GM23338 (cell line): ENCODE measurements around the gene DNAAF5. TPM values are rescaled to one million over a fixed set of nuclear protein-coding genes. Genes with fewer than 3 reads are reported as not detected.

Experiments used
- ATAC-seq: fragments of 200-7000 bp; cut with Tn5 transposase; 3 replicates; pipeline ENCODE4 v1.9.1; 2020
- DNase-seq: peaks from one replicate; pipeline ENCODE4 v3.0.0-alpha.2; 2015; ENCODE audit warnings: low spot score
- H2AFZ ChIP-seq: fragments of 200-600 bp; sonication (generic); 2 replicates; pipeline ENCODE4 v1.8.0; 2016; ENCODE audit warnings: antibody characterized with exemption, mild to moderate bottlenecking, moderate library complexity
- H3F3A ChIP-seq: fragments of 200-600 bp; sonication (generic); replicated peaks from 2 replicates; pipeline ENCODE4 v1.8.0; 2017; ENCODE audit warnings: antibody characterized with exemption, mixed run types, low read depth
- H3K27ac ChIP-seq: fragments of 200-600 bp; sonication (generic); 2 replicates; pipeline ENCODE4 v1.6.1; 2016; ENCODE audit warnings: low read depth
- H3K27me3 ChIP-seq: fragments of 200-600 bp; sonication (generic); 2 replicates; pipeline ENCODE4 v1.8.0; 2016; ENCODE audit warnings: mild to moderate bottlenecking, mixed run types, moderate library complexity; ENCODE audit not compliant: insufficient read depth
- H3K36me3 ChIP-seq: fragments of 200-600 bp; sonication (generic); 2 replicates; pipeline ENCODE4 v1.8.0; 2016; ENCODE audit warnings: mild to moderate bottlenecking; ENCODE audit not compliant: insufficient read depth
- H3K4me1 ChIP-seq: fragments of 200-600 bp; sonication (generic); 2 replicates; pipeline ENCODE4 v1.8.0; 2016; ENCODE audit warnings: mild to moderate bottlenecking, moderate library complexity; ENCODE audit not compliant: insufficient read depth
- H3K4me2 ChIP-seq: fragments of 200-600 bp; sonication (generic); 2 replicates; pipeline ENCODE4 v1.7.1; 2017; ENCODE audit warnings: mixed run types
- H3K4me3 ChIP-seq: fragments of 200-600 bp; sonication (generic); 2 replicates; pipeline ENCODE4 v1.6.1; 2016; ENCODE audit warnings: mixed run types
- H3K79me2 ChIP-seq: fragments of 200-600 bp; sonication (generic); replicated peaks from 2 replicates; pipeline ENCODE4 v1.8.0; 2017; ENCODE audit warnings: mild to moderate bottlenecking; ENCODE audit not compliant: insufficient read depth
- H3K9me2 ChIP-seq: fragments of 200-600 bp; sonication (generic); 2 replicates; pipeline ENCODE4 v1.8.0; 2017; ENCODE audit not compliant: insufficient read depth
- H4K20me1 ChIP-seq: fragments of 200-600 bp; sonication (generic); replicated peaks from 2 replicates; pipeline ENCODE4 v1.8.0; 2017; ENCODE audit warnings: mild to moderate bottlenecking; ENCODE audit not compliant: insufficient read depth
- H3K27ac Mint-ChIP-seq: 2 replicates; pipeline ENCODE4 v1.8.0; 2020; ENCODE audit warnings: inconsistent platforms, mild to moderate bottlenecking, moderate library complexity, mixed read lengths
- H3K27me3 Mint-ChIP-seq: 3 replicates; pipeline ENCODE4 v1.8.0; 2022; ENCODE audit warnings: low read depth, mild to moderate bottlenecking, moderate library complexity, mixed read lengths, inconsistent platforms; ENCODE audit not compliant: insufficient read depth, poor library complexity
- H3K36me3 Mint-ChIP-seq: 3 replicates; pipeline ENCODE4 v1.8.0; 2021; ENCODE audit warnings: low read depth, mild to moderate bottlenecking, inconsistent platforms, moderate library complexity, mixed read lengths
- H3K4me1 Mint-ChIP-seq: 3 replicates; pipeline ENCODE4 v1.8.0; 2020; ENCODE audit warnings: mild to moderate bottlenecking, inconsistent platforms, mixed read lengths
- H3K4me3 Mint-ChIP-seq: 3 replicates; pipeline ENCODE4 v1.8.0; 2021; ENCODE audit warnings: moderate library complexity, mild to moderate bottlenecking, inconsistent platforms, mixed read lengths
- H3K9me3 Mint-ChIP-seq: 3 replicates; pipeline ENCODE4 v1.8.0; 2020; ENCODE audit warnings: moderate library complexity, mild to moderate bottlenecking, inconsistent platforms, mixed read lengths
- CTCF ChIP-seq, 2 experiments: fragments of 200-600 bp in 1 of 2; sonication (generic) in 1 of 2; conservative IDR thresholded peaks; 2 replicates each; pipeline versions ENCODE4 v1.5.1 to v1.6.1; 2016 to 2017; ENCODE audit warnings: antibody characterized with exemption in 2 of 2, low read depth in 2 of 2, mild to moderate bottlenecking in 2 of 2, moderate library complexity in 1 of 2
- ETS1 ChIP-seq: IDR thresholded peaks from 2 replicates; pipeline ENCODE4 v1.6.1; 2016; ENCODE audit warnings: antibody characterized with exemption
- EZH2 ChIP-seq: fragments of 200-600 bp; sonication (generic); IDR thresholded peaks from one replicate; pipeline ENCODE4 v1.8.0; 2017; ENCODE audit warnings: antibody characterized with exemption, mild to moderate bottlenecking, low read depth; ENCODE audit not compliant: unreplicated experiment
- EZH2phosphoT487 ChIP-seq: fragments of 200-600 bp; sonication (generic); IDR thresholded peaks from one replicate; pipeline ENCODE4 v1.8.1; 2018; ENCODE audit warnings: antibody characterized with exemption; ENCODE audit not compliant: unreplicated experiment
- JUNB ChIP-seq: IDR thresholded peaks from one replicate; pipeline ENCODE4 v1.6.1; 2016; ENCODE audit warnings: antibody characterized with exemption; ENCODE audit not compliant: unreplicated experiment
- POLR2AphosphoS5 ChIP-seq: IDR thresholded peaks from 2 replicates; pipeline ENCODE4 v1.6.1; 2016; ENCODE audit warnings: antibody characterized with exemption, low read depth
- REST ChIP-seq: IDR thresholded peaks from one replicate; pipeline ENCODE4 v1.6.1; 2018; ENCODE audit warnings: antibody characterized with exemption; ENCODE audit not compliant: unreplicated experiment
- ZNF114 ChIP-seq: fragments of 250-450 bp; sonication (Bioruptor Pico); IDR thresholded peaks from 2 replicates; pipeline ENCODE4 v1.5.0; 2020; ENCODE audit warnings: mild to moderate bottlenecking, moderate library complexity
- ZNF331 ChIP-seq: fragments of 250-450 bp; sonication (Bioruptor Pico); IDR thresholded peaks from 2 replicates; pipeline ENCODE4 v1.5.0; 2020; ENCODE audit warnings: low read depth, mild to moderate bottlenecking, moderate library complexity
- polyA plus RNA-seq: library from polyadenylated mRNA; unstranded; fragments of >200 nt; fragmentation: Nextera tagmentation; extraction: Ambion mirVana; gene quantifications from 2 replicates; pipeline ENCODE4 v1.2.1, GENCODE V29; 2016
- total RNA-seq: library from RNA; depleted of rRNA; stranded (reverse); fragments of >200 nt; shearing (Covaris generic); gene quantifications from 2 replicates; pipeline ENCODE4 v1.2.3, GENCODE V29; 2014

The DNAAF5 gene
- total and polyA plus RNA-seq, 2 experiments from 2014 or later, result 20.4 to 86.7 TPM

GRCh38 chr7:754531-755412, 28.3 kb downstream of the DNAAF5 start:
- no peak for DNase-seq
- peaks cover 78% of the 10 kb centered on the region for H3K36me3 Mint-ChIP-seq
- Histone ChIP-seq H3K36me3 (peaks cover 18% of the 10 kb centered on the region; the same call in 1 of the 2 replicates), H3K27me3 (no peaks in the 10 kb centered on the region), H3K27ac (no peak overlapping the region), H2AFZ (no peak overlapping the region), H4K20me1 (no peaks in the 10 kb centered on the region; the same call in none of the 2 replicates), H3K4me1 (no peaks in the 10 kb centered on the region), H3K4me3 (no peak overlapping the region), H3F3A (no peaks in the 10 kb centered on the region), H3K9me2 (no peaks in the 10 kb centered on the region), H3K4me2 (no peak overlapping the region), H3K79me2 (no peaks in the 10 kb centered on the region)
- TF ChIP-seq POLR2AphosphoS5 (no peak), ETS1 (no peak), EZH2 (no peak), ZNF114 (CRISPR knock-in tag) (no peak), JUNB (no peak), CTCF (conservative IDR thresholded peaks at IDR 0.05; ENCODE audit: low read depth in 2 of 2) (no peak), EZH2phosphoT487 (no peak), REST (no peak), ZNF331 (CRISPR knock-in tag) (no peak)
- H3K4me1 Mint-ChIP-seq, result no peaks in the 10 kb centered on the region; the same call in 2 of the 3 replicates
- no peak overlapping the region for H3K27ac Mint-ChIP-seq
- no peak overlapping the region for H3K4me3 Mint-ChIP-seq
- H3K9me3 Mint-ChIP-seq, result no peaks in the 10 kb centered on the region; the same call in 2 of the 3 replicates
- no peaks in the 10 kb centered on the region for H3K27me3 Mint-ChIP-seq
- ATAC-seq, result no peak
